ENCODE data around the gene ATP5F1E.
"Not testable (repeated sequence)": the region's sequence is repeated elsewhere in the genome, so short reads cannot be mapped to it uniquely, and the experiment has no call there.

Gene ATP5F1E

DNA sequence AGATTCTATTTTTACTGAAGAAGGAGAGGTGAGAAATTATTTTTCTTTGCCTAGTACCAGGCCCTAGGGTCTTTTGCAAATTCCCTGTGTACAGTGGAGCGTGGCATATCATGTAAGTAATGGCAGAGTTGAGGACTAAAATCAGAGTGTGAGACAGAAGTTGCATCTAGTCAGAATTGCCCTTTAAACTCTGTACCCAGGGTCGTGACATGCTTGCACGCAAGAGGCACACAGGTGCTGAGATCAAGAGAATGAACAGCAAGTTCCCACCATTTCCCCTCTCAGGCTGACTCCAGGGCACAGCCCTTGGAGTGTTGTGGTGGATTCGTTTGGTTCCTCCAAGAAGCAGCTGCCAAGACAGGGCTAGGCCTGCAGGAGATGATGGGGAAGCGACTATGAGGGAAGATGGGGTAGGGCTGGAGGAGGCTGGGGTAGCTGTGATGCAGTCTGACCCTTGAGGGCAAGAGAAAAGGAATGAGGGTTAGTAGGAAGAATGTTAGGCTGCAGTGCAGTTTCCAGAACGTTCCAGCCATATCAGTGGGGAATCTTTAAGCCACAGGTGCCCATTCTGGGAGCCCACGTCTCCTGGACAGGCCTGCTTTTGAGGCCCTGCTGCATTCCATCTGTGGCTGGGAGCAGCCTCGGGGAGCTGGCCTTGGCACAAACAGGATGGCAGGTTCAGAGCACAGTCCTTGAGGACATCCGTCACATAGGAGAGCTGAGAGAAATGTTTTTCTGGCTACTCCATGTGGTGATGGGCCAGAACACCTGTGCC lies 44.2 kb downstream of the ATP5F1E start:
- no peak for DNase-seq

DNA sequence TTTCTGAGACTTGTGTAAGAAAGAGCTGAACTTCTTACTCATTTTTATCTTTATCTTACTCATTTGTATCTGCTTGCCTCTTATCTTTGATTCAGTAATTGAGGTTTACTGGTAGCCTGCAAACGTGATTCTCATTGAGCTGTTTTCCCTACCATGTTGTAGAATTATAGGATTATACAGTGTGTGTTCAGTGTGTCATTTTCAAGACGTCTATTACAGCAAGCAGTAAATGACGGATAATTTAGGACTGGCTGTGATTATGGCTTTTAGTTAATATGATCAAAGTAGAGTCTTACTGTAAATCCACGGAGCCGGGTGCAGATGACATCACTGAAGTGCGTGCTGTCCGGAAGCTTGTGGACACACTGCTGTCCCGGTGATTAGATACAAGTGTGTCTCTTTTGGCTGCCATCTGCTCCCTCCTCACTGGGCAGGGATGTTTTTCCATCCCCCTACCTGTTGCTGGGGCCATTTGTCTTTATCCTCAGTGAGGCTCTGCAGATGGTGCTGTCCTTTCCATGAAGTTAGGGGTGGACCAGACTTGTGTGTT lies 45.1 kb downstream of the ATP5F1E start:
- DNase-seq, result peak; percentile 87

DNA sequence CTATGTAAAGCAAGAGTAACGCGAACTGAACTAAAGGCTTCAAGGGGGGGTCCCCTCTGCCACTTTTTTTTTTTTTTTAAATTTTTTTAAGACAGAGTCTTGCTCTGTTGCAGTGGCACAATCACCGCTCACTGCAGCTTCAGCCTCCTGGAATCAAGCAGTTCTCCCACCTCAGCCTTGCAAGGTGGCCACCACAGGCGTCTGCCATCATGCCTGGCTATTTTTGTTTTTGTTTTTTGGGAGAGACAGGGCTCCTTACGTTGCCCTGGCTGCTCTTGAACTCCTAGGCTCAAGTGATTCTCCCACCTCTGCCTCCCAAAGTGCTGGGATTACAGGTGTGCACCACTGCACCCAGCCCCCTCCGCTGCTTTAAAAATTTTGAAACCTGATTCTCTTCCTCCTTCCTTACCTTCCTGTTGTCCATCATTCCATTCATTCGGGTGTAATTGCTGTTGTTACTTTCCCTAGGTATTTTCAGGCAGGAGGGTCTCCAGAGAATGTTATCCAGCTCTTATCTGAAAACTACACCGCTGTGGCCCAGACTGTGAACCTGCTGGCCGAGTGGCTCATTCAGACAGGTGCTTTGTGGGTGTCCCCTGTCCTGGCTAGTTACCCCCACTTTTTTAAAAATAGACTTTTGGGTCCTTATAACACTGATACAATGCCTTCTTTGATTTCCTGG lies 45.7 kb downstream of the ATP5F1E start:
- DNase-seq, result no peak

- no peak for DNase-seq
These were observed 46.5 kb downstream of the ATP5F1E start for GRCh38 chr20:58985656-58986055.

- DNase-seq, result no peak
These were observed 47.4 kb downstream of the ATP5F1E start for GRCh38 chr20:58984691-58985090.

- not testable (repeated sequence) for DNase-seq
These were observed 49.0 kb downstream of the ATP5F1E start for GRCh38 chr20:58983115-58983468.

GRCh38 chr20:58982406-58983114 lies 49.6 kb downstream of the ATP5F1E start:
- DNase-seq, result no peak

DNA sequence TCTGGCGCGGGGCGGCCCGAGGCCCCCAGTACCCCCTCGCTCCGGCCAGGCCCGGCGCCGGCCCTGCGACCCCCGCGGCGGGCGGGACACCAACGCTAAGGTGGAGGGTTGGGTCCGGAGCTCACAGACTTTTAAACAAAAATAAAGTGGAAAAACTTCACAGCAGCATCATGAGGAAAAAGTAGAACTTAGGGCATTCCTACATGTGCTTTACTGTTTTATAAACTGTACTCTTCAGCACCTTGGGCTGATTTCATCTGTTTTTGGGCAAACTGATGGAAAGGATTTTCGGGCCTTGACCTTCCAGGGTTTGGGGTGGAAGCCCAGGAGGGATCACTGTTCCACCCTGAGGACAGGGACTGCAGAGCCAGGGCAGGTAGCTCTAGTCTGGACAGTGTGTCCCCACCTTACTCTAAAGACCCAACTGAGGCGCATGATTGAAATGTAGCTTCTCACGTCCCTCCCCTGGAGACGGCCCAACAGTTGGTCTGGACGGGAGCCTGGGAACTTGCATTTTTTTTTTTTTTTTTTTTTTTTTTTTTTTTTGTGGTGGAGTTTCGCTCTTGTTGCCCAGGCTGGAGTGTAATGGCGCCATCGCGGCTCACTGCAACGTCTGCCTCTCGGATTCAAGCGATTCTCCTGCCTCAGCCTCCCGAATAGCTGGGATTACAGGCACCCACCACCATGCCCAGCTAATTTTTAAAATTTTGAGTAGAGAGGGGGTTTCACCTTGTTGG lies 50.3 kb downstream of the ATP5F1E start:
- no peak for DNase-seq

DNA sequence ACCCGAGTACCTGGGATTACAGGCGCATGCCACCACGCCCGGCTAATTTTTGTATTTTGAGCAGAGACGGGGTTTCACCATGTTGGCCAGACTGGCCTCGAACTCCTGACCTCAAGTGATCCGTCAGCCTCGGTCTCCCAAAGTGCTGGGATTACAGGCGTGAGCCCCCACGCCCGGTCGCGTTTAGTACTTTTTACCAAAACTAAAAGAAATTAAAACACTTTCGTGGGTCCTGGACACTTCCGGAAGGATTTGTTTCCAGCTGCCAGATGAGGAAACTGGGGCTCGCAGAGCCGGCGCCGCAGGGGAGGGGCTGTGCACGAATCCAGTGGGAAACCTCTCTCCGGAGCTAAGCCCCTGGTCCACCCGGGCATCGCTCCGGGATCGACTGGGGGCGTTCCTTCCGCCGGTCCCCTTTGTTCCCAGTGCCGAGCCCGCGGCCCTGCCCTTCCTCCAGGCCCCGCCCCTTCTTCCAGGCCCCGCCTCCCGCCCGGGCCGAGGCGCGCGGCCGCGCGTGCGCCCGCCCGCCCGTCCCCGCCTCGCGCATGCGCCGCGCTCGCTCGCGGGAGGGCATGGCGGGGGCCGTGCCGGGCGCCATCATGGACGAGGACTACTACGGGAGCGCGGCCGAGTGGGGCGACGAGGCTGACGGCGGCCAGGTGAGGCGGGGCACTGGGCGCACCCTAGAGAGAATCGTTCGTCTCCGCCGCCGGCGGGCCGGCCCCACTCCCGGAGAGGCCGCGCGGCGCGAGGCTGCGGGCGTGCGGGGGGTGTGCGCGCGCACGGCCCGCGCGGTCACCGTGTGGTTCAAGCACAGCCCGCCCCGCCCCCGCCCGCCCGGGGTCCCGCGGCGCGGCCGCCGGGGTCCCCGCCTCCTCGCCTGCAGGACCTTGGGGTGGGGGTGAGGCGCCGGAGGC lies 51.2 kb downstream of the ATP5F1E start, which contains the start of gene NELFCD:
TSS of gene NELFCD (plus strand) at position 546 of the 917 bp plus-strand sequence. CDS start at position 600, 54 bp downstream.
- peak; percentile 20 for DNase-seq

- DNase-seq, result no peak
These were observed 53.6 kb downstream of the ATP5F1E start for GRCh38 chr20:58978351-58979190.

DNA sequence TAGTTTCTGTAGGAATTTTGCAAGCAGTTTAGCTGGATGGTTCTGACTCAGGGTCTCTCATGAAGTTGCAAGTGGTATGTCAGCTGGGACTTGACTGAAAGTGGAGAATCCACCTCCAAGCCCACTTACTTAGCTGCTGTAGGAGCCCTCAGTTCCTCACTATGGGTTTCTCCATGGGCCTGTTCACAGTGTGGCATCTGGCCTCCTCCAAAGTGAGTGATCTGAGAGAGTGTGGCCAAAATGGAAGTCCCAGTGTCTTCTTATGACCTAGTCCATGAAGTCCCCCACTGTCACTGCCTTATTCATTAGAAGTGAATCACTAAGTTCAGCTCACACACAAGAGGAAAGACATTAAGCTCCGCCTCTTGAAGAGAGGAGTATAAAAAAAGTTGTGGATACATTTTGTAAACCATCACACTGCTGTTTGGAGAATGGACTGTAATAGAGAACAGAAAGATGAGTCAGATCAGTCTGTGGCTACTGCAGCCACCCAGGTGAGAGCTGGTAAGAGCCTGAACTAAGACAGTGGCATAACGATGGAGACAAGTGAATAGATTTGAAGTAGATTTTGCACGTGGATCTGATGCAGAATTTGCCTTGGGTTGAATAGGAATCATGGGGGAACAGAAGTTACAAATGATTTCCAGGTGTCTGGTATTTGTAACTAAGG lies 55.9 kb downstream of the ATP5F1E start:
- DNase-seq, result no peak
